ENCODE results near the gene OBP2A. TPM values are rescaled to one million over a fixed set of nuclear protein-coding genes. Genes with fewer than 3 reads are reported as not detected.

OBP2A gene
- polyA plus RNA-seq, 1 donor (not counting 4 experiments of a cell fraction or from before 2014, with no cell fraction given), result not detected

GRCh38 chr9:135588371-135588770, 42.4 kb downstream of the OBP2A start:
- no peak for DNase-seq (ENCODE audit: low read depth, low spot score)
- dilution Hi-C loops (cut with MboI; ENCODE audit: extremely low pct_ligation_motif_present, low sequenced_read_pairs), result no loop called here
- H3K9me1 ChIP-seq (ENCODE audit: control insufficient read depth, extremely low read depth, insufficient read depth, low read length), result no peaks in the 10 kb centered on the region
- no peaks in the 10 kb centered on the region for H4K20me1 ChIP-seq (ENCODE audit: control insufficient read depth, extremely low read depth, insufficient read depth, low read length)
- TF ChIP-seq EZH2 (IDR thresholded peaks at IDR 0.05; ENCODE audit: low read length), result no peak
- TF ChIP-seq, protein P1, sequence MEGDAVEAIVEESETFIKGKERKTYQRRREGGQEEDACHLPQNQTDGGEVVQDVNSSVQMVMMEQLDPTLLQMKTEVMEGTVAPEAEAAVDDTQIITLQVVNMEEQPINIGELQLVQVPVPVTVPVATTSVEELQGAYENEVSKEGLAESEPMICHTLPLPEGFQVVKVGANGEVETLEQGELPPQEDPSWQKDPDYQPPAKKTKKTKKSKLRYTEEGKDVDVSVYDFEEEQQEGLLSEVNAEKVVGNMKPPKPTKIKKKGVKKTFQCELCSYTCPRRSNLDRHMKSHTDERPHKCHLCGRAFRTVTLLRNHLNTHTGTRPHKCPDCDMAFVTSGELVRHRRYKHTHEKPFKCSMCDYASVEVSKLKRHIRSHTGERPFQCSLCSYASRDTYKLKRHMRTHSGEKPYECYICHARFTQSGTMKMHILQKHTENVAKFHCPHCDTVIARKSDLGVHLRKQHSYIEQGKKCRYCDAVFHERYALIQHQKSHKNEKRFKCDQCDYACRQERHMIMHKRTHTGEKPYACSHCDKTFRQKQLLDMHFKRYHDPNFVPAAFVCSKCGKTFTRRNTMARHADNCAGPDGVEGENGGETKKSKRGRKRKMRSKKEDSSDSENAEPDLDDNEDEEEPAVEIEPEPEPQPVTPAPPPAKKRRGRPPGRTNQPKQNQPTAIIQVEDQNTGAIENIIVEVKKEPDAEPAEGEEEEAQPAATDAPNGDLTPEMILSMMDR (optimal IDR thresholded peaks at IDR 0.05 in 1 of 3, IDR thresholded peaks at IDR 0.05 in 1 of 3, conservative IDR thresholded peaks at IDR 0.05 in 1 of 3; ENCODE audit: extremely low read depth in 1 of 3, insufficient read depth in 2 of 3, low read length in 3 of 3), result no peak
- H3K79me2 ChIP-seq (ENCODE audit: control insufficient read depth, insufficient read depth, low read length), result no peaks in the 10 kb centered on the region
- H3K36me3 ChIP-seq (ENCODE audit: control insufficient read depth in 2 of 2, extremely low read depth in 1 of 2, insufficient read depth in 2 of 2, low read length in 2 of 2), result no peaks in the 10 kb centered on the region
- no peak overlapping the region for H3K27ac ChIP-seq (ENCODE audit: control insufficient read depth, insufficient read depth, low read length)
- no peak overlapping the region for H3K4me2 ChIP-seq (ENCODE audit: control insufficient read depth, extremely low read depth, insufficient read depth, low read depth, low read length)
- no peak overlapping the region for H2AFZ ChIP-seq (ENCODE audit: control insufficient read depth, low read length)
- no peak for FAIRE-seq
- H3K4me3 ChIP-seq (ENCODE audit: control insufficient read depth in 2 of 3, extremely low read depth in 1 of 3, insufficient read depth in 2 of 3, low read depth in 1 of 3, low read length in 3 of 3), result no peak overlapping the region
- no peaks in the 10 kb centered on the region for H3K9me3 ChIP-seq (ENCODE audit: control insufficient read depth, low read depth, low read length)
- H3K27me3 ChIP-seq (ENCODE audit: control insufficient read depth, extremely low read depth, insufficient read depth, low read length), result no peaks in the 10 kb centered on the region
- H3K4me1 ChIP-seq (ENCODE audit: control insufficient read depth, extremely low read depth, insufficient read depth, low read length), result no peaks in the 10 kb centered on the region
- no peak overlapping the region for H3K9ac ChIP-seq (ENCODE audit: control insufficient read depth, extremely low read depth, insufficient read depth, low read length)

DNA sequence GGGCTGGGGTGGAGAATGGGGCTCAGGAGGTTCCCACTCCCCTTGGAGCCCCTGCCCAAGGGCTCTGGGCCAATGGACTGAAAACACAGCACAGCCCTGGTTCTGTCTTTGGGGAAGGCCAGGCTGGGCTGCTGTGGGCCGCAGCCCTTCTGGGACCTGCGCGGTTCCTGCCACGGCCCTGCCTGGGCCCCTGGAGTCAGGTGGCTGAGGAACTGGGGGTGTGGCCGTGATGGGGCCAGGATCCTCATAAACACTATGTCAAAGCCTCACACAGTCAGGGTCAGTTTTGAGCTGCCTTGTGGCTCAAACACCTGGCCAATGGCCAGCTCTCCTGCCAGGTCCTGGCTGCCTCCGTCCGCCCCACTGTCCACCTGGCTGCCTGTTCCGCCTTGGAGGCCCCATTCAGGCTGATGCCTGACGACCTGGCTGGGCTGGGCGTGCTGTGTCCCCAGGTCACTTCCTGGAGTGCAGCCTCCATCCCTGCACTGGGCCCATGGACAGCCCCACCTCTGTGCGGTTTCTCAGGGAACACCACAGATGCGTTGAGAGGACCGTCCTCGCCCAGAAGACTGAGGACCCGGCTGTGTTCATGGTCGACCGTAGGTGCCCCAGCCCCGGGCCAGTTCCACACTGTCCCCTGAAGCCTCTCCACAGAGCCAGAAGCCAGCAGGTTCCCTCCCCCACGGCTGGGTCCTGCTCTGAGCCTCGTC, 43.1 kb downstream of the OBP2A start:
- no peak overlapping the region for H3K27ac ChIP-seq (ENCODE audit: control insufficient read depth, insufficient read depth, low read length)
- H2AFZ ChIP-seq (ENCODE audit: control insufficient read depth, low read length), result no peak overlapping the region
- no peaks in the 10 kb centered on the region for H3K9me1 ChIP-seq (ENCODE audit: control insufficient read depth, extremely low read depth, insufficient read depth, low read length)
- DNase-seq (ENCODE audit: low read depth, low spot score) (no peak), FAIRE-seq (no peak)
- dilution Hi-C loops (cut with MboI; ENCODE audit: extremely low pct_ligation_motif_present, low sequenced_read_pairs), result no loop called here
- no peaks in the 10 kb centered on the region for H4K20me1 ChIP-seq (ENCODE audit: control insufficient read depth, extremely low read depth, insufficient read depth, low read length)
- H3K36me3 ChIP-seq (ENCODE audit: control insufficient read depth in 2 of 2, extremely low read depth in 1 of 2, insufficient read depth in 2 of 2, low read length in 2 of 2), result no peaks in the 10 kb centered on the region
- no peaks in the 10 kb centered on the region for H3K79me2 ChIP-seq (ENCODE audit: control insufficient read depth, insufficient read depth, low read length)
- TF ChIP-seq, protein P1 (optimal IDR thresholded peaks at IDR 0.05 in 1 of 3, IDR thresholded peaks at IDR 0.05 in 1 of 3, conservative IDR thresholded peaks at IDR 0.05 in 1 of 3; ENCODE audit: extremely low read depth in 1 of 3, insufficient read depth in 2 of 3, low read length in 3 of 3), result no peak
- no peak for TF ChIP-seq EZH2 (IDR thresholded peaks at IDR 0.05; ENCODE audit: low read length)
- H3K27me3 ChIP-seq (ENCODE audit: control insufficient read depth, extremely low read depth, insufficient read depth, low read length), result no peaks in the 10 kb centered on the region
- H3K4me3 ChIP-seq (ENCODE audit: control insufficient read depth in 2 of 3, extremely low read depth in 1 of 3, insufficient read depth in 2 of 3, low read depth in 1 of 3, low read length in 3 of 3), result no peak overlapping the region
- no peak overlapping the region for H3K9ac ChIP-seq (ENCODE audit: control insufficient read depth, extremely low read depth, insufficient read depth, low read length)
- no peak overlapping the region for H3K4me2 ChIP-seq (ENCODE audit: control insufficient read depth, extremely low read depth, insufficient read depth, low read depth, low read length)
- no peaks in the 10 kb centered on the region for H3K9me3 ChIP-seq (ENCODE audit: control insufficient read depth, low read depth, low read length)
- no peaks in the 10 kb centered on the region for H3K4me1 ChIP-seq (ENCODE audit: control insufficient read depth, extremely low read depth, insufficient read depth, low read length)
